T-helper 2 cell (primary cell): Measurements from ENCODE around the gene NIN.

Source experiments
- DNase-seq, 5 experiments: peaks; one replicate each; pipeline versions ENCODE4 v3.0.0 to v3.0.0-alpha.2; 2012 to 2022

NIN gene

GRCh38 chr14:50790589-50790988 lies 40.4 kb downstream of the NIN start:
- no peak for DNase-seq

- peak in 1 of 5 experiments; percentile 46 for DNase-seq
Observed at GRCh38 chr14:50786751-50787464, 44.1 kb downstream of the NIN start.

- peak in 1 of 5 experiments; percentile 70 for DNase-seq
Observed at GRCh38 chr14:50785457-50786063, 45.4 kb downstream of the NIN start.

GRCh38 chr14:50784683-50785456 lies 46.1 kb downstream of the NIN start:
- no peak for DNase-seq

- no peak for DNase-seq
Observed at GRCh38 chr14:50783563-50783962, 47.4 kb downstream of the NIN start.

GRCh38 chr14:50780393-50780792 lies 50.6 kb downstream of the NIN start:
- no peak for DNase-seq

- DNase-seq = no peak
Observed at GRCh38 chr14:50778721-50779483, 52.1 kb downstream of the NIN start.

- no peak for DNase-seq
Observed at GRCh38 chr14:50776522-50776921, 54.4 kb downstream of the NIN start.

GRCh38 chr14:50775357-50775756 lies 55.6 kb downstream of the NIN start:
- no peak for DNase-seq

- no peak for DNase-seq
Observed at GRCh38 chr14:50774542-50775267, 56.3 kb downstream of the NIN start.

- peak in 1 of 5 experiments; percentile 32 for DNase-seq
Observed at GRCh38 chr14:50773632-50774541, 57.1 kb downstream of the NIN start.

- no peak for DNase-seq
Observed at GRCh38 chr14:50772412-50772811, 58.5 kb downstream of the NIN start.

GRCh38 chr14:50770586-50770985 lies 60.4 kb downstream of the NIN start:
- DNase-seq = no peak

- no peak for DNase-seq
Observed at GRCh38 chr14:50769863-50770500, 61.0 kb downstream of the NIN start.

- DNase-seq = no peak
Observed at GRCh38 chr14:50768680-50769079, 62.3 kb downstream of the NIN start.

- no peak for DNase-seq
Observed at GRCh38 chr14:50766338-50766886, 64.5 kb downstream of the NIN start.

- DNase-seq = no peak
Observed at GRCh38 chr14:50763382-50764007, 67.5 kb downstream of the NIN start.

- no peak for DNase-seq
Observed at GRCh38 chr14:50762931-50763300, 68.0 kb downstream of the NIN start.

GRCh38 chr14:50762001-50762930 lies 68.7 kb downstream of the NIN start:
- DNase-seq = peak in 2 of 5 experiments; percentile 12 to 77
